ENCODE data around the gene STK33.

Gene STK33

DNA sequence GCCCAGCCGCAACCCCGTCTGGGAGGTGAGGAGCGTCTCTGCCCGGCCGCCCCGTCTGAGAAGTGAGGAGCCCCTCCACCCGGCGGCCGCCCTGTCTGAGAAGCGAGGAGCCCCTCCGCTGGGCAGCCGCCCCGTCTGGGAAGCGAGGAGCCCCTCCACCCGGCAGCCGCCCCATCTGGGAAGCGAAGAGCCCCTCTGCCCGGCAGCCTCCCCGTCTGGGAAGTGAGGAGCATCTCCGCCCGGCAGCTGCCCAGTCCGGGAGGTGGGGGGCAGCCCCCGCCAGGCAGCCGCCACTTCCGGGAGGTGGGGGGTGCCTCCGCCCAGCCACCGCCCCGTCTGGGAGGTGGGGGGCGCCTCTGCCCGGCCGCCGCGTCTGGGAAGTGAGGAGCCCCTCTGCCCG, 70.6 kb downstream of the STK33 start:
- TF ChIP-seq, protein P1, sequence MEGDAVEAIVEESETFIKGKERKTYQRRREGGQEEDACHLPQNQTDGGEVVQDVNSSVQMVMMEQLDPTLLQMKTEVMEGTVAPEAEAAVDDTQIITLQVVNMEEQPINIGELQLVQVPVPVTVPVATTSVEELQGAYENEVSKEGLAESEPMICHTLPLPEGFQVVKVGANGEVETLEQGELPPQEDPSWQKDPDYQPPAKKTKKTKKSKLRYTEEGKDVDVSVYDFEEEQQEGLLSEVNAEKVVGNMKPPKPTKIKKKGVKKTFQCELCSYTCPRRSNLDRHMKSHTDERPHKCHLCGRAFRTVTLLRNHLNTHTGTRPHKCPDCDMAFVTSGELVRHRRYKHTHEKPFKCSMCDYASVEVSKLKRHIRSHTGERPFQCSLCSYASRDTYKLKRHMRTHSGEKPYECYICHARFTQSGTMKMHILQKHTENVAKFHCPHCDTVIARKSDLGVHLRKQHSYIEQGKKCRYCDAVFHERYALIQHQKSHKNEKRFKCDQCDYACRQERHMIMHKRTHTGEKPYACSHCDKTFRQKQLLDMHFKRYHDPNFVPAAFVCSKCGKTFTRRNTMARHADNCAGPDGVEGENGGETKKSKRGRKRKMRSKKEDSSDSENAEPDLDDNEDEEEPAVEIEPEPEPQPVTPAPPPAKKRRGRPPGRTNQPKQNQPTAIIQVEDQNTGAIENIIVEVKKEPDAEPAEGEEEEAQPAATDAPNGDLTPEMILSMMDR (IDR thresholded peaks at IDR 0.05; ENCODE audit: low read depth, low read length, missing control alignments) = no peak
- no peak for DNase-seq
- H3K27ac ChIP-seq = no peak overlapping the region
- no peaks in the 10 kb centered on the region for H3K27me3 ChIP-seq (replicated peaks)
- no peaks in the 10 kb centered on the region for H3K36me3 ChIP-seq (replicated peaks)
- in situ Hi-C loops (cut with HindIII; ENCODE audit: low pct_ligation_motif_present, low sequenced_read_pairs) = no loop called here
- no peak overlapping the region for H3K4me3 ChIP-seq (ENCODE audit: low read depth, low read length)

DNA sequence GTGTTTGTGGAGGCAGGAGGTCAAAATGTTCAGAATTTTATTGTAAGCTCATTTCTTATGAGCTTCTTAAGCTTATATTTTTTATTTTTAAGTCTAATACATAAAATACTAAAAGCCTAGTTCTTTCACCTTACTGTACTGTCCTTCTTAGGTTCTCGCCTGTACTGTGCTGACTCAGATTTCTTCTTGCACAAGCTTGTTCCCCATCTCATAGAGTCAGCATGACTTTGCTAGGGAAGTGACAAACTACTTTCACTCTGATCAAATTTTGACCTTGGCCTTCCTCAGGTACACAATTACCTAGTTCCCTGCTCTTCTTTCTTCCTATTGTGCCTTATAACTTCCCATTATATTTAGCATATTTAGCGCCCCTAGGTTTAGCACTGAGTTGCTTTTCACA, 81.5 kb downstream of the STK33 start:
- TF ChIP-seq, protein P1 (IDR thresholded peaks at IDR 0.05; ENCODE audit: low read depth, low read length, missing control alignments) = no peak
- in situ Hi-C loops (cut with HindIII; ENCODE audit: low pct_ligation_motif_present, low sequenced_read_pairs) = no loop called here
- no peak for DNase-seq
- H3K27me3 ChIP-seq (replicated peaks) = no peaks in the 10 kb centered on the region
- H3K36me3 ChIP-seq (replicated peaks) = no peaks in the 10 kb centered on the region
- no peak overlapping the region for H3K4me3 ChIP-seq (ENCODE audit: low read depth, low read length)
- H3K27ac ChIP-seq = no peak overlapping the region

DNA sequence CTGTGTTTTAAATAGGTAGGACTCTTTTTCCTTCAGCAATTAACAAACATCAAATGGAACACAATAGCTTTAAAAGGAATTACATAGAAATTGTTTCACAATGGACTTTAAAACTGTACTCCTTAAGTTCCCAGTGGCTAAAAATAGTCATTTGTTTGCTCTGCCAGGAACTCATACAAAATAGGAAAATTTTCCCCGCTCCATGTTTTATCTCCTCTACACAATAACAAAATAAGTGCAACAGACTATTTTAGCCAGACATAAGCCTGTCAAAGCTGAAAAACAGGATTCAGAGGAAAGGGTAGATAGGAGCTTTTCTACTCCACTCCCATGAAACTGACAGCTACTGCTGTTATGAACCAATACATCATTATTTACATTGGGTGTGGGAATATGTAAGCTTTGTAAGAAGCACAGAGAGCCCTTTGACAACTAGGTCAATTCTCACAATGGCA, 90.1 kb downstream of the STK33 start:
- TF ChIP-seq, protein P1 (IDR thresholded peaks at IDR 0.05; ENCODE audit: low read depth, low read length, missing control alignments) = no peak
- Histone ChIP-seq H3K4me3 (ENCODE audit: low read depth, low read length) (no peak overlapping the region), H3K27me3 (replicated peaks) (no peaks in the 10 kb centered on the region), H3K36me3 (replicated peaks) (no peaks in the 10 kb centered on the region), H3K27ac (no peak overlapping the region)
- DNase-seq = no peak
- in situ Hi-C loops (cut with HindIII; ENCODE audit: low pct_ligation_motif_present, low sequenced_read_pairs) = no loop called here

DNA sequence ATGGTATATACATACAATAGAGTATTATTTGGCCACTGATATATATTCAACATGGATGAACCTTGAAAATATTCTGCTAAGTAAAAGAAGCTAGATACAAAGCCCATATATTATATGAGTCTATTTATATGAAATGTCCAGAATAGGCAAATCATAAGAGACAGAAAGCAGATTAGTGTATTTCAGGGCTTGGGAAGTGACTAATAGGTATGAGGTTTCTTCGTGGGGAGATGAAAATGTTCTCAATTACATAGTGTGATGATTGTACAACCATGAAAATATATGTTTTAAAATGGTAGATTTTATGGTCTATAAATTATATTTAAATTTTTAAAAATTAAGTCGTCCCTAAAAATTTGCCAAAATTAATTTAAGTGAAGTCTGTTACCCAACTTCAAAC, 92.2 kb downstream of the STK33 start:
- no peaks in the 10 kb centered on the region for H3K27me3 ChIP-seq (replicated peaks)
- DNase-seq = peak; percentile 5
- H3K4me3 ChIP-seq (ENCODE audit: low read depth, low read length) = no peak overlapping the region
- H3K27ac ChIP-seq = no peak overlapping the region
- H3K36me3 ChIP-seq (replicated peaks) = no peaks in the 10 kb centered on the region
- in situ Hi-C loops (cut with HindIII; ENCODE audit: low pct_ligation_motif_present, low sequenced_read_pairs) = no loop called here
- TF ChIP-seq, protein P1 (IDR thresholded peaks at IDR 0.05; ENCODE audit: low read depth, low read length, missing control alignments) = no peak

DNA sequence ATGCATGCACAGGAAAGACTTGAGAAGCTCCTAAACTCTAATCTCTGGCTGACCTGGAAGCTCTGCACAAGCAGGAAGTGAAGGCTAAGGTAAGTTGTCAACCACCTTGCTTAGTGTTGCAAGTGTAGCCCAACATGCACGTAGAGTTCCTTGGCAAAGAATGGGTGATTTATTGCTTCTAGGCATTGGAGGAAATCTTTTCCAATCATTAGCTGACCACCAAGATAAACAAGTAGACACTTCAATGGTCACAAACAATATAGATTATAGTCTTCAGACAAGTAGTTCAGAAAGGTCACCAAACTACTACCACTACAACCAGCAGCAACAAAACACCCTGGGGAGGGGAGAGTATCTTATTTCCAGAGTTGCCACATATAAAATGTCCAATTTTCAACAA, 105.6 kb downstream of the STK33 start:
- no peak for DNase-seq
- Histone ChIP-seq H3K27ac (no peak overlapping the region), H3K36me3 (replicated peaks) (no peaks in the 10 kb centered on the region), H3K4me3 (ENCODE audit: low read depth, low read length) (no peak overlapping the region), H3K27me3 (replicated peaks) (no peaks in the 10 kb centered on the region)
- in situ Hi-C loops (cut with HindIII; ENCODE audit: low pct_ligation_motif_present, low sequenced_read_pairs) = no loop called here
- TF ChIP-seq, protein P1 (IDR thresholded peaks at IDR 0.05; ENCODE audit: low read depth, low read length, missing control alignments) = no peak

DNA sequence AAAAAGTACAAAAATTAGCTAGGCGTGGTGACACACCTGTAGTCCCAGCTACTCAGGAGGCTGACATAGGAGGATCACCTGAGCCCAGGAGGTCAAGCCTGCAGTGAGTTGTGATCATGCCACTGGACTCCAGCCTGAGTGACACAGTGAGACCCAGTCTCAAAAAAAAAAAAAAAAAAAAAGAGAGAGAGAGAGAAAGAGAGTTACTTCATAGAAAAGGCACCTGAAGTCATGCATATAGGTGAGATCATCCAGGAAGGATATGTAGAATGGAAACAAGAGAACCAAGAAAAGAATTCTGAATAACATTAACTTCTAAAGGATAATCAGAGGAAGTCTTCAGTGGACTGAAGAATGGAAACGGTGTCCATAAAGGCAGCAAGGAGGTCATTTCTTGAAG, 106.8 kb downstream of the STK33 start:
- Histone ChIP-seq H3K27ac (no peak overlapping the region), H3K27me3 (replicated peaks) (no peaks in the 10 kb centered on the region), H3K36me3 (replicated peaks) (no peaks in the 10 kb centered on the region), H3K4me3 (ENCODE audit: low read depth, low read length) (no peak overlapping the region)
- in situ Hi-C loops (cut with HindIII; ENCODE audit: low pct_ligation_motif_present, low sequenced_read_pairs) = no loop called here
- no peak for DNase-seq
- TF ChIP-seq, protein P1 (IDR thresholded peaks at IDR 0.05; ENCODE audit: low read depth, low read length, missing control alignments) = no peak

Data from brain microvascular endothelial cell (primary cell).